22Rv1 (cell line): ENCODE measurements around the gene ZSCAN18.

Experiments
- ZFX ChIP-seq: fragments of 450-650 bp; IDR thresholded peaks from 2 replicates; pipeline ENCODE4 v1.6.1; 2017; ENCODE audit warnings: antibody characterized with exemption, borderline replicate concordance
- TF ChIP-seq, protein P1 (sequence below): fragments of 450-650 bp; IDR thresholded peaks from 2 replicates; pipeline ENCODE4 v1.5.1; 2017; ENCODE audit warnings: mild to moderate bottlenecking

DNA sequence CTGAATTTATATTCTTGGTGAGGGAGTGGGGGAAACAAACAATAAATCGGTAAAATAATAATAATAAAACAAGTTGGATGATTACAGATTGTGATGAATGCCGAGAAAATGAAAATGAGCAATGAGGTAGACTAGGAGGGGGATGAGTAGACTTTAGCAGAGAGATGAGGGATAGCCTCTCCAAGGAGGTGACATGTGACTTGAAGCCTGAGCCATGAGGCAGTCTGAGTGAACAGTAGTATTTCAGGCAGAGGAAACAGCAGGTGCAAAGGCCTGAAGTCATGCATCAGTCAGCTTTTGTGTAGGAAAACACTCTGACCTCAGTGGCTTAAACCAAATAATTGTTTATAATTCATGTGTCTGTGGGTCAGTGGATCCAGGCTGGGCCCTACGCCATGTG is 34.3 kb downstream of the ZSCAN18 start:
- TF ChIP-seq ZFX = no peak
- TF ChIP-seq, protein P1, sequence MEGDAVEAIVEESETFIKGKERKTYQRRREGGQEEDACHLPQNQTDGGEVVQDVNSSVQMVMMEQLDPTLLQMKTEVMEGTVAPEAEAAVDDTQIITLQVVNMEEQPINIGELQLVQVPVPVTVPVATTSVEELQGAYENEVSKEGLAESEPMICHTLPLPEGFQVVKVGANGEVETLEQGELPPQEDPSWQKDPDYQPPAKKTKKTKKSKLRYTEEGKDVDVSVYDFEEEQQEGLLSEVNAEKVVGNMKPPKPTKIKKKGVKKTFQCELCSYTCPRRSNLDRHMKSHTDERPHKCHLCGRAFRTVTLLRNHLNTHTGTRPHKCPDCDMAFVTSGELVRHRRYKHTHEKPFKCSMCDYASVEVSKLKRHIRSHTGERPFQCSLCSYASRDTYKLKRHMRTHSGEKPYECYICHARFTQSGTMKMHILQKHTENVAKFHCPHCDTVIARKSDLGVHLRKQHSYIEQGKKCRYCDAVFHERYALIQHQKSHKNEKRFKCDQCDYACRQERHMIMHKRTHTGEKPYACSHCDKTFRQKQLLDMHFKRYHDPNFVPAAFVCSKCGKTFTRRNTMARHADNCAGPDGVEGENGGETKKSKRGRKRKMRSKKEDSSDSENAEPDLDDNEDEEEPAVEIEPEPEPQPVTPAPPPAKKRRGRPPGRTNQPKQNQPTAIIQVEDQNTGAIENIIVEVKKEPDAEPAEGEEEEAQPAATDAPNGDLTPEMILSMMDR = no peak
